NK-92 treated with Interleukin-12 subunit alpha and Interleukin-12 subunit beta, amount 100 ng/mL, for 24 hours (cell line): ENCODE results near the gene PLSCR3.

Experiments used
- DNase-seq: peaks from one replicate; lab custom pipeline; 2025; lab: John Stamatoyannopoulos, UW

Gene PLSCR3

GRCh38 chr17:7347630-7348477, 46.5 kb downstream of the PLSCR3 start:
- no peak for DNase-seq

GRCh38 chr17:7346761-7347614, 47.3 kb downstream of the PLSCR3 start:
- no peak for DNase-seq

GRCh38 chr17:7343250-7343649, 51.1 kb downstream of the PLSCR3 start:
- no peak for DNase-seq

- DNase-seq, result no peak
Measured at GRCh38 chr17:7341842-7342241, 52.5 kb downstream of the PLSCR3 start.

- DNase-seq, result no peak
Measured at GRCh38 chr17:7340179-7340578, 54.1 kb downstream of the PLSCR3 start.
